GM21529 (cell line): ENCODE measurements around the gene DNAJC7.
A peak's percentile ranks its signal among the peaks of the same experiment; 100 is the strongest.
"Not testable (repeated sequence)": the region's sequence is repeated elsewhere in the genome, so short reads cannot be mapped to it uniquely, and the experiment has no call there.

Source experiments
- ATAC-seq: cut with Tn5 transposase; IDR thresholded peaks from one replicate; pipeline ENCODE4 v1.9.1; 2021; ENCODE audit not compliant: unreplicated experiment

DNAJC7 gene

DNA sequence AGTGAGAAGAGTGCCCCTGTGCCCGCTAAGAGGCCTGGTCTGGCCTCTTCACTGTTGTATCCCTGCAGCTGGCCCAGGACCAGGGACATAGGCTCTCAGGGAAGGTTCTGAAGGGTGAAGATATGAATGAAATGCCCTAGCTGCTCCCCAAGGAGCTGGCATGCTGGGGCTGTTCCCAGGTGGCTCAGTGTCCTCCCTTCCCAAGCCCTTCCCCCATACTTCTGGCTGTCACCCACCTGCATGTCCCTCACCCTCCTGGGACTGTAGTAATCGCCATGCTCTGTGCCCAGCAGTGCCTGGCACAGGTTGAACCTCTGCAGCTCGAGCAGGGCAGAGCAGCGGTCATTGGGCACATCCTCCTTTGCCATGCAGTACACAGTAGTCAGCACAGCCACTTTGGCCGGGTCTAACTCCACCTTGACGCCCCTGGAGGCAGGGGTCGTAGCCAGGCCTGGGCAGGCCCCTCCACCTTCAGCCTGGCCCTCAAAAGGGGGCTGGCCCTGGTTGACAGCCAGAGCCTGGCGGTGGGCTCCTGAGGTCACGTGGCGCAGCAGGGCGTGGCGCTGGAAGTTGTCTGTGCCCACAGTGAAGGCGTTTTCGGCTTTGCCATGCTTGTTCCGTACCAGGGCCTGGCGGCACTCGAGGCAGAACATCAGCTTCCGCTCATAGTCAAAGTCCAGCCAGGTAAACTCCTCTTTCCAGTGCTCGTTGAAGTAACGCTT lies 25.5 kb upstream of the DNAJC7 start:
- ATAC-seq, result no peak

DNA sequence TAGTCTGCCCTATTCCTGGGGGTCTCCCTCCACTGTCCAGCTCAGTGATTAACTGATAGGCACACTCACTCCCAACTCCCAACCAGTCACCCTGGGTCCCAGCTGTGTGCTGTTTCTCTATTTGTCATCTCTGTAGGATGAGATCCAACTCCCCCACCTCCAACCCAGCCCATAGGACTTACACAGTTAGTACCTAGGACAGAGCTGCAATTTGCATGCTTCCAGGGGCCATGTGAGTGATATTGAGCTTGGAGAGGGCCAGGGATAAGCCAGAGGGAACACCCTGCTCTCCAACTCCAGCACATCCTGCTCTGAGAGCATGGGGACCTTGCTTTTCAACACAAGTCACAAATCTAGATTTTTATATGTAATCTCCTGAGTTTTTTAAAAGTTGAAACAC lies 24.4 kb upstream of the DNAJC7 start:
- ATAC-seq, result no peak

DNA sequence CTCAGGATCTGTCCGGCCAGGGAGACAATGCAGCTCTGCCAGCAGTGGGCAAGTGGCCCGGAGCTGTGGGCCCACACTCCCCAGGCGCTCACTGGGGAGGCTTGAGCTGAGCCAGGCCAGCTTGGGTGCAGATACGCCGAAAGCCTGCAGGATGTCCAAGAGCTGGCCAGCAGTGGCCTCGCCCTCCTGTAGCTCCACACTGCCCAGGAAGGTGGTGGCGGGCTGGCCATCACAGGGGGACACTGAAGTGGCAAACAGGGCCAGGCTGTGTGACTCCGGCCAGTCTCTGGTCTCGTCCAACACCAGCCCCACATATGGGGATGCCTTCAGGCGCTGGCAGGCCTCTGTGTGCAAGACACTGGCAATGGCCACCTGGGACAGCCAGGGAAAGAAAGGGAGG lies 23.6 kb upstream of the DNAJC7 start:
- no peak for ATAC-seq

DNA sequence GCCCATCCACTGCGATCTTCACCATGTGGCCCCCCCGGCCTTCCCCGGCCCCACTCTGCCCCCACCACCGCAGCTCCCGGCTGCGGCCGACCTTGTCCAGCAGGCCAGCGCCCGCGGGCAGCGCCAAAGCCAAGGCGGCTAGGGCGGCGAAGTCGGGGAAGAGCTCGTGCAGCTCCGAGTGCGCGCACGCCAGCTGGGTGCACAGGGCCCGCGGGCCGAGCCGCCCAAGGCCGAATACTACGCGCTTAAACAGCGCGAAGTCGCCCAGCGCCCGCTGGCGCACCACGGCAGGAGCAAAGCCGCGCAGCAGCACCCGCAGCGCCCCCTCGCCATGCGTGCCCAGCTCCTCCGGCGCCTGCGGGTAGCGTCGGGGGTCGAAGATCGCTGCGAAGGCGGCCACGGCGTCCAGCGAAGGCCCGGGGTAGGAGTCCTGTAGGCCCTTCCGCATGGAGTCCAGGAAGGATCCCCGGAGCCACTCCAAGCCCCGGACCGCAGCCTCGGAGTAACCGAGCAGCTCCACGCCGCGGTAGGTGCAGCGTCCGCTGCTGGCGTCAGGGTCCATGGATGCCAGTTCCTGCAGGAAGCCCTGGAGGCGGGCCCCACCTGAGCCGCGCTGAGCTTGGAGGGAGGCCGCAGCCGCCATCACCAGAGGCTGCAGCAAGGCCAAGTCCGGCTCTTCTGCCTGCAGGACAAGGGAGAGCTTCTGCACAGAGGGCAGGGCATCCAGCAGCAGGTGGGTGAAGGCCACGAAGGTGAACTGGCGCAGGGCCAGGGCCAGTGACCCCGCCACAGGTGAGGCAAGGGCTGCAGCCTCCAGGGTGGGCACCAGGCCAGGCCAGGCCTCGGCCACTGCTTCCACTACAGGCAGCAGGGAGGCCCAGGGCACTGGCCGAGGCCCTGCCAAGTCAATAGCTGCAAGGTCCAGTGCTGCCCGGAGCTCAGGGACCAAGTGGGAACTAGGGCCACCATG lies 22.8 kb upstream of the DNAJC7 start:
- no peak for ATAC-seq

DNA sequence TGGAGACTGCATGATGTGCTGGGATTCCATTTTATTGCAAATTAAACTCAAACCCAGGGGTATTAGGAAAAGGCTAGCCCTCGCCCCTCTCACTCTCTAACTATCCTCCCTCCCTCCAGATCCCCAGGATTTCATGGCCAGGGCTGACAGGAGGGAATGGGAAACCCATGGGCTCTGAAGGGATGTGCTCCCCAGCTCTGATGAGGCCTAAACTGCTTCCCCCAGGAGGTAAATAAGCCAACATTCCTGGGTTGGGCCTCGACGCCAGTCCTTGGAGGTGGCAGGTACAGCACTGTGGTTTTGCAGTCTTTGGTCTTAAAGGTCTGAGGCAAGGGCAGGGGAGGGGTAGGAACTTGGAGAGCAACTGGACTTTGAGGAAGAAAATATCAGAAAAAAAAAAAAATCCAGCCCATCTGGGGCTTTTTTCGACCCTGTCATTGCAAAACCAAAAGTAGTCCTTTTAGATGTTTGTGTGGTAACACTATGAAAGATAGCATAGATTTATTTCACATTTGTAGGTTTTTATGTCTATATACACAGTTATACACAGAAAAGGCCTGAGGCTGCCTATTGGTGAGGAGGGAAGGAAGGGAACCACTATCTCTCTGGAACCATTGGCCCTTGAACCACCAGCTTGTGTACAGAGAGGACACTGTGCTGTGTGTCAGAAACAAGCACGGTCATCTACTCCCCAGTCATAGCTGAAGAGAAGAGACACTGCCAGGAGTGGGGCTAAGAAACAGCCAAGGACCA lies 21.2 kb upstream of the DNAJC7 start:
- no peak for ATAC-seq

DNA sequence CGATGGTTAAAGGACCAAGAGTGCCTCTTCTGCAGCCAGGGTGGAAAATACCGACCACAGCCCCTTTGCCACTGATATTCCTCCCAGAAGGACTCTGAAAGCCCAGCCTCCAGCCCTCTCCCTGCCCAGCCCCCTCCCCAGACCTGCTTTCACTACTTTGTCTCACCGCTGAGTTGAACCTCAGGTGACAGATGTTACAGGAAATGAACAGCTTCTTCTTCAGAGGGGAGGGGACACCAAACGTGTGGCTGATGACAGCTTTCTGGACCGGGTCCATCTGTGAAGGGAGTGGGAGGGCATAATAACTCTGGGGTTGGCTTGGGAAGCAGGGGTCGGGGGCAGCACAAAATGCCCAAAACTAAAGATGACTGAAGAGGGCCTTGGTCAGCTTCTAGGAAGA lies 16.8 kb upstream of the DNAJC7 start:
- no peak for ATAC-seq

DNA sequence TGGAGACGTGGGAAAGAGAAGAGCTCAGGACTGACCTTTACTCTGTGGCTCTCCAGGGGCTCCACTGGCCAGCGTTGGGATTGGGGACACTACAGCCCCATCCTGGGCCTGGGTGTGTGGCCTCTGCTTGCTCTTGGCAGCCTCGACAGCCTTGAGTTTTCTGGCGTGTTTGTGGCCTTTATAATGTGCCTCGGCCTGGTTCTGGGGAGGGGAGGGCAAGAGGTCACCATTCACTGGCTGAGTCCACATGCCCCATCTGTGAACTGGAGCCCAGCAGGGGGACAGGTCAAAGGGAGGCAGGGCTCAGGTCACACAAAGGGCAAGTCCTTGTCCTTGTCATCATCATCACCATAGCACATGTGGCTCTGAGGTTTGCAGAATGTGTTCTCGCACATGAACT lies 14.3 kb upstream of the DNAJC7 start:
- no peak for ATAC-seq

DNA sequence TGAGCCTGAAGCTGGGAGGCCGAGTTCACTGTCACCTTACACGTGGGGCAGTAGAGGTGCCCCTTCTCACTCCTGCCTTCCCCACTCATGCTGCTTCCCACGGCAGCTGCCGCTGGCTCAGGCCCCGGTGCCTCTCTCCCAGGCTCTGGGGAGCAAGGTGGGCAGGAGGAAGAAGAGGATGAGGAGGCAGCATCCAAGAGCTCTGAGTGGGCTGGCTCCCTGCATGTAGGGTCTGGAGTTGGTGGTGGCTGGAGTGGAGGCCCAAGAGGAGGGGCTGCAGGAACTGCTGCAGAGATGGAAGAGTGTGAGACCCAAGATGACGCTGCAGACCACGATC lies 11.5 kb upstream of the DNAJC7 start:
- no peak for ATAC-seq

DNA sequence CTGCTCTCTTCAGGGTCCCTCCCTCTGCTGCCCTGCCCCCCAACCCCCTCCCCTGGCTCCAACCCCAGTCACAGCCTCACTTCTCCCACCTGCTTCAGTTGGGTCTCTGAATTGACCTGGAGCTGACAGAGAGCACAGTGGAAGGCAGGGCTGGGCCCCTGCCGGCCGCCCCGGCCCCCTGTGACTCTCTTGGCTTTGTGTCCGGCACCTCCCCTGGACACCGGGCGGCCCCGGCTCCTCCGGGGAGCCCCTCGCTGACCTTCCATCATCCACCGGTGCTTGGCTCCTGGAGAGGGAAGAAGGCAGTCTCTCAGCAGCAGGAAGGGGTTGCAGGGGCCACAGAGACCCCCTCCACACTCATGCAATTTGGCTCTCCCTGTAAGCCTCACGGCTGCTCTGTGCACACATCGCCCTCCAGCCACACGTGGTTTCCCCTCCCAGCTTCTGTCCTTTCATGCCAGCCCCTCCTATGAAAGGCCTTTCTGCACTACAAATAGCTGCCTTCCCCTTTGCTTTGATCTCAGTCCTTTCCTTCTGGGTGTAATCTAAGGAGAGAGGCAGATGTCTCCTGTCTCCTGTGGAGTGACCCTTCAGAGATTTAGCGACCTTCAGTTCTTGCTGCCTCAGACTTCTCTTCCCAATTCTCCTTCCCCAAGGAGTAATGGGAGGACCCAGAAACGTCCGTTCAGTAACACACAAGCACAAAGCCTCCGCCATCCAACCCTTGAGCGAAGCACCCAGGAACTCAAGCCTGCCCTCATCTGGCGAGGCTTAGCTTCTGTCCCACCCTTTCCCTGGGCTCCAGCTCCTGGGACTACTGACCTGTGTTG lies 10.9 kb upstream of the DNAJC7 start:
- no peak for ATAC-seq

DNA sequence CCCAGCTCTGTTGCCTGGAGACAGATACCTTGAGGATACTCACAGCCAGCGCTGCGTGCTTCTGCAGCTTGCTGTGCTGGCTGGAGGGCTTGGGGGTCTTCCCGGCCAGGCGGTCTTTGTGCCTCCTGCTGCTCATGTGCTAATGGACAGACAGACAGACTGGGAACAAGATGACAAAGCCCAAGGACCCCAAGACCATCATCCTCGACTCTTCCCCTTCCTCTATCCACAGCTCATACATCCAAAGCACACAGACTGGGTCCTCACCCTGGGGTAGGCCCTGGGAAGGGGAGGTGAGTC lies 10.3 kb upstream of the DNAJC7 start:
- ATAC-seq, result no peak

DNA sequence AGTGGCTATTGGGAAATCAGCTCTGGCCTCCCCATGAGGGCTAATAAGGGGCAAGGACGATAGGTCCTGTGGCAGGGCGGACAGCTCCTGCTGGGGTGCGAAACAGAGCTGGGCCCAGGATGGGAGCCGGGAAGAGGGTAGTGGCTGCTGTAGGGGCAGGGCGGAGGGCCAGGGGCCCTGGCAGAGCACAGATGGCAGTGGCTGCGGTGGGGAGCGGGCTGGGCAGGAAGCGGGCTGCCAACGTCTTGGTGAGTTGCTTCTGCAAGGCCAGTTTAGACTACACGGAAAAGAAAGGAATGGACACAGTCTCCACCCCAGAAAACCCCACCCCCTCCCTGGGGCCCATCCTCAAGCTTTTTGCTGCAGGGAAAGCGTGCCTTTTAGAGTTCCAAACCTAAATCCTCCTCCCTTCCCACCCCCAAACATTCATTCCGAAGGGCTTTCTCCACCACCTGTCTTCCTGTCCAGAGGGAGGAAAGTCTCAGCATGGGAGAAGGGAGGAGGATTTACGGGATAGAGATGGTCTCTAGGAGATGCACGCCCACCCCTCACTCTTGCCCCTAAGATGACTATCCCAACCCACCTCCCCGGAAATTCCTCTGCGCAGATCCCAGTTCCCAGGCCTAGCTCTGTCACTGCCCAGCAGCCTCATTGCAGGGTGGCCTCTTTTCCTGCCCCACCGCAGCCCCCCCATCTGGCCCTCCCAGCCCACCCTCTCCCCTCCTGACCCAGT lies 9.8 kb upstream of the DNAJC7 start:
- no peak for ATAC-seq

DNA sequence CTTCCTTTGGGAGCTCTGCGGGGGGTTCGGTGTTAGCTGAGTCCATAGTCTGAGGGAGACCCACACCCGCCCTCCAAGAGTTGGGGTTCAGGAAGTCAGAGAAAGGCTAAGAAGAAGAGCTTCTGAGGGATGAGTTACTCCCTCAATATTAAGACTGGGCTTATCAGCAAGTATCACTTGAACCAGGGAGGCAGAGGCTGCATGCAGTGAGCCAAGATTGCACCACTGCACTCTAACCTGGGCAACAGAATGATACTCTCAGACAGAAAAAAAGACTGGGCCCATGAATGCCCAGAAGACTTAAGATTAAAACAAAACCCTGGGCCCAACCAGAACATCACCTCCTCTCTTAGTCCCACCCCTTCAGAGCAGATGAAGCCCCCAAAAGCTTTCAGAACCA lies 8.7 kb upstream of the DNAJC7 start:
- ATAC-seq, result no peak

DNA sequence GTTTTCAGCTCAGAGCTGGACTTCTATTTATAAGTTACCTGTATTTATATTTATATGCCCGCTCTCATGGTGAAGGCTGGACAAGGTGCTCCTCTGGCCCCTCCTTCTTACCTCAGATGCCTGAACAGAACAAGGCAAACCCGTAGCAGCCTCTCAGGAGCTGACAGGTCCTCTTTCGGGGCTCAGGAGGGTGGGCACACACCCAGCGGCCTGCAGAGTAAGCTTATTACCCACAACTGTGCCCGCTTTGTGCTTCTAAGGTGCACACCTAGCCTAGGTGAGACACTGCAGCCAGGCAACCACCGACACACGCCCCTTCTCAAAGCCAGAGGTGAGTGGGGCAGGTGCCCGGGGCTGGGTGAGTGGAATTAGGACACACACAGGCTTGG lies 7.9 kb upstream of the DNAJC7 start:
- no peak for ATAC-seq

DNA sequence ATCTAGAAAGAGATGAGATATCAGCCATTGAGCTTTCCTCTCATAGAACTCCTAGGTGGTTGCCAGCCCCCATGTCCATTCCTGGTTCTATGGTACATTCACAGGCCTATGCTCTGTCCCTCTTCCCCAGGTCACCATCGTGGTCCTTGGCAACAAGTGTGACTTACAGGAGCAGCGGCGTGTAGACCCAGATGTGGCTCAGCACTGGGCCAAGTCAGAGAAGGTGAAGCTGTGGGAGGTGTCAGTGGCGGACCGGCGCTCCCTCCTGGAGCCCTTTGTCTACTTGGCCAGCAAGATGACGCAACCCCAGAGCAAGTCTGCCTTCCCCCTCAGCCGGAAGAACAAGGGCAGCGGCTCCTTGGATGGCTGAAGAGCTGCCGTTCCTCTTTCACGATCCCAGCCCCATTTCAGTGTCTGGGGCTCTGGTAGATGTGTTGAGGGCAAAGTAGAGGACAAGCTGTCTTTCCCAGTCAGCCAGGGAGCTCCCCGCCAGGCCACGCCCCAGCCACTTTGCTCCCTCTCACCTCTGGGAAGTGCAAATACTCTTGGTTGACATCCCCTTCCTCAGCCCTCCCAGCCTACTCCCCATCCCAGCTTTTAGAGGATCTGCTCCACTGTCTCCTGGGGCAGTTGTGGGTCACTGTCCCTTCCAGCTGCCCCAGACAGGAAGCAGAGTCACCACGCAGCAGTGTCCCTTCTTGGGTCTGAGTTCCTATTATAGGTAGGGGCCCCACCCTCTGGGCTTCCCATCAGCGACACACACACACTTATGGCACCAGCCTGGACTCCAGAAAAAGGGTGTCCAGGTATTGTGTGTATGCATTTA lies 6.5 kb upstream of the DNAJC7 start:
- no peak for ATAC-seq

DNA sequence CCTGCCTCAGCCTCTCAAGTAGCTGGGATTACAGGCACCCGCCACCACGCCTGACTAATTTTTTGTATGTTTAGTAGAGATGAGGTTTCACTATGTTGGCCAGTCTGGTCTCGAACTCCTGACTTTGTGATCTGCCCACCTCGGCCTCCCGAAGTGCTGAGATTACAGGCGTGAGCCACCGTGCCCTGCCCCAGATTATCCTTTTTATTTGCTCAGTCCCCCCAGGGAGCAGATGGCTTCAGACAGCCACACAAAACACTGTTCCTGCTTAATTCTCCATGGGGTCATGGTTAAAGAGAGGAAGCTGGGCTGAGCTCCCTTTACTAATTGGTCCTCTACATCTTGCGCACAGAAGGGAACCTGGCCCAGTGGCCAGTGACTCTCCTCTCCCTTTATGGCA lies 3.6 kb upstream of the DNAJC7 start:
- not testable (repeated sequence) for ATAC-seq

DNA sequence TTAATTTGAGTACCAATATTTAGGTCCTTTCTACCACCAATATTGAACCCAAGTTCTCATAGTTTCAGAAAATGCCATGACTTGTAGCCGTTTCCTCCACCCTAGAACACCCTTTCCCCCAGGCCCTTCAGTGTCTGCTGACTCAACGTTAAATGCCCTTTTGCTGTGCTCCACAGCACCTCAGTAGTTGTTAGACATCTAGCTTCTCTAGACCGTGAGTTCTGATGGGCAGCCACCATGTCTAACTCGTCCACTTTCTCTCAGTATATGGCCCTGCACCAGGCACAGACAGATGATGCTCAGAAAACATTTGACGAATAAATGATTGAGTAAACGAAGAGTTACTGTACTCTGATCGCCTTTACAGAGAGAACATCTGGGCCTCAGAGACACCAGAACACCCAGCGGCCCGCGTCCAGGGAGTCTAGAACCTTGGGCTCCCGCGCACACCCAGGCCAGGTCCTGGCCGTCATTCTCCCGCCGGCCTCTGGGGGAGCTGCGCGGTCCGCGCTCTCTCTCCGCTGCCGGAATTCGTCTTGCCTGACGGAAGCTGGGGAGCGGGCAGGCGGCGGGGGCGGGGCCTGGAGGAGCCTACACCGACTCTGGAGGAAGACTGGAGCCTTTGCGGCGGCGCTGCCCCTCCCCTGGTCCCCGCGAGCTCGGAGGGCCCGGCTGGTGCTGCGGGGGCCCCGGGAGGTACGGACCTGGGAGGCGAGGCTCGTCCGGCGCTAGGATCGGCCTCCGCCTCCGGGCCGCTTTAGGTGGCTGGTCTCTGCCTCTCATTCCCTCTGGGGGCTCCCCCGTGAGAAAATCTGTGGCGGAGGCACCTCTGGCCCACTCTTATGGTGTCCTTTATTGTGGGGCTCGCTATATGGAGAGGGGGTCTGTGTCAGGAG lies 2.5 kb upstream of the DNAJC7 start, which contains the start of gene NKIRAS2:
TSS of gene NKIRAS2 (plus strand) at position 582 of the 896 bp plus-strand sequence. CDS start 1,488 bp downstream, outside the sequence.
- ATAC-seq, result peak; percentile 47

DNA sequence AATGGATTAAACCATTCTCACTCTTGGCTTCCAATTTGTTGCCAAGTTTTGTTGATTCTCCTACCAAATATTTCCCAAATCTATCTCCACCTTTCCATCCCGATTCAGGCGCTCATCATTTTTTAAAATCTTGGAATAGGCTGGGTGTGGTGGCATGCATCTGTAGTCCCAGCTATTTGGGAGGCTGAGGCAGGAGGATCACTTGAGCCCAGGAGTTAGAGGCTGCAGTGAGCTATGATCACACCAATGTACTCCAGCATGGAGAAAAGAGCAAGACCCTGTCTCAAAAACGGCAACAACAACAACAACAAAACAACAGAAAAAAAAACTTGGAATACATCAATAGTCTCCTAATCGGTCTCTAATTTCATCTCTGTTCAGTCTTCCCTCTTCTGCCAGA lies 1.7 kb upstream of the DNAJC7 start:
- no peak for ATAC-seq

DNA sequence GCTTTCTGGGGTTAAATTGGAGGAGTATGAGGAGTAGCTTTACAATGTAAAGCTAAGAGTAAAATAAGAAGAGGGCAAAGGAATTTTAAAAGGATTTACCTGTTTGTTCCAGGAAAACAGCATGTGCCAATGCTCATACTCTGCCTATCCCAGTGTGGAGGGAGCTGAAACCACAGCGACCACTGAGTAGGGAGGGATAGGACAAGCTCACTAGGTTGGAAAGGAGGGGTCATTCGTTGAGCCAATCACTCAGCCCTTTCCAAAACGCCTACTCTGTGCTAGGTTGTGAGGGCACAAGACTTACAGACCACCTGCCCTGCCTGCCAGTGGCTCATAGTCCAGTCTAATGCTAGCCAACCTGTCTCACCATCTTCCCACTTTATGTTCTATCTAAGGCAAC lies 1.1 kb upstream of the DNAJC7 start:
- ATAC-seq, result no peak

DNA sequence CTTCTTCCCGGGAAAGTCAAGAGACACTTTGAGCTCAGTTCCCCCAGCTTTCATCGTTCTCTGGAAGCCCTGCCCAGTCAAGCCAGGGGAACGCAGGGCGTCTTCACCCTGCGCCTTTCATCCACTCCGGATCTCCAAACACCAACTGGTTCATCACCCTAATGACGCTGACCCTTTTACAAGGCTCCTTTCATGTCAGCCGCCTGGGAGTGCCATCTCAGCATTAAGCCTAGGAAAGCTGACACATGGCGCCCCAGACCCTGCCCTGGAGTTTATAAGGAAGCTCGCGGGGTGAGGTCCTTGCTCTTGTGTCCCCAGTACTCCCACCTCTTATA lies 594 bp upstream of the DNAJC7 start:
- peak; percentile 11 for ATAC-seq
